Keratinocyte (primary cell): ENCODE data around the gene CDH13. TPM values are rescaled to one million over a fixed set of nuclear protein-coding genes. Genes with fewer than 3 reads are reported as not detected.

ENCODE experiments used
- DNase-seq: peaks from one replicate; pipeline ENCODE4 v3.0.0-alpha.2; 2011; ENCODE audit warnings: low read depth, missing footprints, low spot score
- FAIRE-seq: peaks from 2 replicates; lab custom pipeline; 2011; peaks lifted over from hg19 to GRCh38; lab: Jason Lieb, UNC
- H2AFZ ChIP-seq: 2 replicates; pipeline ENCODE4 v1.6.0; 2012; ENCODE audit warnings: low read length, control low read depth, inconsistent platforms; ENCODE audit not compliant: control insufficient read depth
- H3K27ac ChIP-seq: 2 replicates; pipeline ENCODE4 v1.5.1; 2011; ENCODE audit warnings: low read length; ENCODE audit not compliant: control insufficient read depth, insufficient read depth
- H3K27me3 ChIP-seq: 3 replicates; pipeline ENCODE4 v1.6.0; 2011; ENCODE audit warnings: low read length; ENCODE audit not compliant: control insufficient read depth, insufficient read depth; ENCODE audit errors: extremely low read depth
- H3K36me3 ChIP-seq, 2 experiments: 2 replicates in 1 of 2; 3 replicates in 1 of 2; pipeline ENCODE4 v1.5.1; 2011; ENCODE audit warnings: low read length in 2 of 2, mild to moderate bottlenecking in 1 of 2; ENCODE audit not compliant: control insufficient read depth in 2 of 2, insufficient read depth in 2 of 2; ENCODE audit errors: extremely low read depth in 1 of 2
- H3K4me1 ChIP-seq: 3 replicates; pipeline ENCODE4 v1.5.1; 2011; ENCODE audit warnings: low read length; ENCODE audit not compliant: control insufficient read depth, insufficient read depth; ENCODE audit errors: extremely low read depth
- H3K4me2 ChIP-seq: 3 replicates; pipeline ENCODE4 v1.6.0; 2011; ENCODE audit warnings: low read depth, low read length; ENCODE audit not compliant: control insufficient read depth, insufficient read depth; ENCODE audit errors: extremely low read depth
- H3K4me3 ChIP-seq, 3 experiments: fragments of 200-600 bp in 1 of 3; sonication (generic) in 1 of 3; 2 replicates in 2 of 3; 3 replicates in 1 of 3; pipeline ENCODE4 v1.5.1; 2011 to 2016; ENCODE audit warnings: low read length in 3 of 3, mild to moderate bottlenecking in 3 of 3, control low read depth in 2 of 3, inconsistent platforms in 1 of 3, low read depth in 1 of 3, mixed read lengths in 1 of 3, mixed run types in 1 of 3, moderate library complexity in 1 of 3; ENCODE audit not compliant: control insufficient read depth in 2 of 3, insufficient read depth in 2 of 3; ENCODE audit errors: extremely low read depth in 1 of 3
- H3K79me2 ChIP-seq: 2 replicates; pipeline ENCODE4 v1.6.0; 2012; ENCODE audit warnings: low read length; ENCODE audit not compliant: control insufficient read depth, insufficient read depth
- H3K9ac ChIP-seq: 3 replicates; pipeline ENCODE4 v1.6.0; 2011; ENCODE audit warnings: low read length; ENCODE audit not compliant: control insufficient read depth, insufficient read depth; ENCODE audit errors: extremely low read depth
- H3K9me1 ChIP-seq: 3 replicates; pipeline ENCODE4 v1.6.0; 2011; ENCODE audit warnings: low read length; ENCODE audit not compliant: control insufficient read depth, insufficient read depth; ENCODE audit errors: extremely low read depth
- H3K9me3 ChIP-seq: 2 replicates; pipeline ENCODE4 v1.5.1; 2012; ENCODE audit warnings: low read depth, low read length; ENCODE audit not compliant: control insufficient read depth
- H4K20me1 ChIP-seq: 3 replicates; pipeline ENCODE4 v1.6.0; 2011; ENCODE audit warnings: low read length; ENCODE audit not compliant: control insufficient read depth, insufficient read depth; ENCODE audit errors: extremely low read depth
- EZH2 ChIP-seq: IDR thresholded peaks from one replicate; pipeline ENCODE4 v1.6.1; 2012; ENCODE audit warnings: inconsistent platforms, mild to moderate bottlenecking, low read length, moderate library complexity
- dilution Hi-C: fragments of 300-500 bp; cut with MboI; formaldehyde crosslinking; loops from one replicate; pipeline ENCODE4 v1.7.0; 2020; ENCODE audit warnings: low sequenced_read_pairs; ENCODE audit not compliant: extremely low pct_ligation_motif_present
- polyA plus RNA-seq, 5 experiments: library from polyadenylated mRNA; depleted of rRNA in 3 of 5; stranded (reverse) in 3 of 5; stranded (forward) in 1 of 5; unstranded in 1 of 5; fragments of >200 nt; gene quantifications; 1 replicate in 1 of 5; 2 replicates in 3 of 5; 3 replicates in 1 of 5; pipeline versions ENCODE4 v1.2.1 to v1.2.3, GENCODE V29; 2011 to 2012; ENCODE audit warnings: missing spikeins in 2 of 5, low read depth in 1 of 5, low replicate concordance in 1 of 5
- TF ChIP-seq, protein P1 (sequence below), 3 experiments: IDR thresholded peaks in 1 of 3; conservative IDR thresholded peaks in 1 of 3; optimal IDR thresholded peaks in 1 of 3; 2 replicates in 2 of 3; 3 replicates in 1 of 3; pipeline versions ENCODE3 to v1.5.1; 2011; ENCODE audit warnings: low read length in 3 of 3, mild to moderate bottlenecking in 3 of 3, moderate library complexity in 2 of 3, control low read depth in 1 of 3, inconsistent platforms in 1 of 3; ENCODE audit not compliant: insufficient read depth in 2 of 3; ENCODE audit errors: extremely low read depth in 1 of 3

The CDH13 gene
- polyA plus RNA-seq, 1 donor (not counting 4 experiments of a cell fraction or from before 2014, with no cell fraction given) = 111 TPM

DNA sequence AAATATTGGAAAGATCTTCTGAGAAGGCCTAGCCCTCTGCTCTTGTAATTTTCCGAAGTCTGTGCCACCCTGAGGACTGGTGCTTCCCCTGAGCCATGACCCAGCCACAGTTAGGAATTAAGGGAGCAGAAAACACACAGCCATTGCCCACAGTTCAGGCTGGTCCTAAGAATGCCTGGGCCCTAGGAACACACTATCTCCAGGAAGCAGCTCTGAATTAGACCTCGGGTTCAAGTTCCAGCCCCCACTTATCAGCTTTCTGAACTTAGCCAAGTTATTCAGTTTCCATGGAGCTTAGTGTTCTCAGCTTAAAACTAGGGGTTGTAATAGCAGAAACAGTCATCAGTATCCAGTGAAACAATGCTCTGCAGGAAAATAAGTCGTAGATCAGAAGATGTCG is 56.0 kb downstream of the CDH13 start:
- H3K27me3 ChIP-seq = no peaks in the 10 kb centered on the region
- no peak for DNase-seq
- no peaks in the 10 kb centered on the region for H4K20me1 ChIP-seq
- no peak overlapping the region for H3K9ac ChIP-seq
- H3K36me3 ChIP-seq = peaks cover 5 to 32% of the 10 kb centered on the region in 2 experiments
- no peak overlapping the region for H3K4me2 ChIP-seq
- H2AFZ ChIP-seq = no peak overlapping the region
- H3K4me3 ChIP-seq = no peak overlapping the region
- FAIRE-seq = no peak
- no peak overlapping the region for H3K27ac ChIP-seq
- H3K9me1 ChIP-seq = peaks cover 5% of the 10 kb centered on the region
- no peaks in the 10 kb centered on the region for H3K9me3 ChIP-seq
- TF ChIP-seq EZH2 = no peak
- TF ChIP-seq, protein P1, sequence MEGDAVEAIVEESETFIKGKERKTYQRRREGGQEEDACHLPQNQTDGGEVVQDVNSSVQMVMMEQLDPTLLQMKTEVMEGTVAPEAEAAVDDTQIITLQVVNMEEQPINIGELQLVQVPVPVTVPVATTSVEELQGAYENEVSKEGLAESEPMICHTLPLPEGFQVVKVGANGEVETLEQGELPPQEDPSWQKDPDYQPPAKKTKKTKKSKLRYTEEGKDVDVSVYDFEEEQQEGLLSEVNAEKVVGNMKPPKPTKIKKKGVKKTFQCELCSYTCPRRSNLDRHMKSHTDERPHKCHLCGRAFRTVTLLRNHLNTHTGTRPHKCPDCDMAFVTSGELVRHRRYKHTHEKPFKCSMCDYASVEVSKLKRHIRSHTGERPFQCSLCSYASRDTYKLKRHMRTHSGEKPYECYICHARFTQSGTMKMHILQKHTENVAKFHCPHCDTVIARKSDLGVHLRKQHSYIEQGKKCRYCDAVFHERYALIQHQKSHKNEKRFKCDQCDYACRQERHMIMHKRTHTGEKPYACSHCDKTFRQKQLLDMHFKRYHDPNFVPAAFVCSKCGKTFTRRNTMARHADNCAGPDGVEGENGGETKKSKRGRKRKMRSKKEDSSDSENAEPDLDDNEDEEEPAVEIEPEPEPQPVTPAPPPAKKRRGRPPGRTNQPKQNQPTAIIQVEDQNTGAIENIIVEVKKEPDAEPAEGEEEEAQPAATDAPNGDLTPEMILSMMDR (optimal IDR thresholded peaks at IDR 0.05 in 1 of 3, IDR thresholded peaks at IDR 0.05 in 1 of 3, conservative IDR thresholded peaks at IDR 0.05 in 1 of 3; ENCODE audit: extremely low read depth in 1 of 3, insufficient read depth in 2 of 3, low read length in 3 of 3) = no peak
- peaks cover 8% of the 10 kb centered on the region for H3K4me1 ChIP-seq
- peaks cover 72% of the 10 kb centered on the region for H3K79me2 ChIP-seq
- dilution Hi-C loops = no loop called here

DNA sequence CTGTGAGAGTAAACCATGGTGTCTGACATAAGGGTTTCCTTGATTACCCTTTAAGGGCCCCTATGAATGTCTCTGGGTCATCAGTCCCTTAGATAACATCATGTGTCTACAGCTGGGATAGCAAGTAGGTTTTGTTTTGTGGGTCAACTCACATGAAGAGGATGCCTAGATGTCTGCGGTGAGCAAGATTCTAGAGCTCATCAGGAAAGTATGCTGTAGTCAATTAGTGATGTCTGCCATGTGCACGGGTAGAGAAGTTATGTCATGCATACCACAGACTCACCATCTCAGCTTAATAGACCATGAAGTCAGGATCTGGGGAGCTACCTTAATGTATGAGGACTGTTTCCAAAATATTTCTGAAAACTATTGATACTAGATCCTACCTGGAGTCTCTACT is 57.5 kb downstream of the CDH13 start:
- Histone ChIP-seq H4K20me1 (no peaks in the 10 kb centered on the region), H3K4me3 (no peak overlapping the region), H3K79me2 (peaks cover 66% of the 10 kb centered on the region), H3K36me3 (peaks cover 5 to 32% of the 10 kb centered on the region in 2 experiments), H3K27ac (no peak overlapping the region), H3K9me3 (no peaks in the 10 kb centered on the region), H2AFZ (no peak overlapping the region), H3K27me3 (no peaks in the 10 kb centered on the region), H3K4me1 (peaks cover under 1% of the 10 kb centered on the region), H3K4me2 (no peak overlapping the region), H3K9me1 (peaks cover 3% of the 10 kb centered on the region), H3K9ac (no peak overlapping the region)
- dilution Hi-C loops = no loop called here
- TF ChIP-seq, protein P1 (optimal IDR thresholded peaks at IDR 0.05 in 1 of 3, IDR thresholded peaks at IDR 0.05 in 1 of 3, conservative IDR thresholded peaks at IDR 0.05 in 1 of 3; ENCODE audit: extremely low read depth in 1 of 3, insufficient read depth in 2 of 3, low read length in 3 of 3) = no peak
- no peak for TF ChIP-seq EZH2
- DNase-seq (no peak), FAIRE-seq (no peak)
